Cardiac muscle cell (in vitro differentiated cells and primary cell): ENCODE measurements around the gene AGXT2. TPM values are rescaled to one million over a fixed set of nuclear protein-coding genes. Genes with fewer than 3 reads are reported as not detected.
"Not testable (repeated sequence)": the region's sequence is repeated elsewhere in the genome, so short reads cannot be mapped to it uniquely, and the experiment has no call there.

Experiments used
- DNase-seq, 2 donors: peaks; one replicate each; pipeline versions ENCODE4 v3.0.0 to v3.0.0-alpha.2; 2010 to 2017; ENCODE audit warnings: low read depth in 1 of 2, low spot score in 1 of 2
- H3K27ac ChIP-seq: fragments of 200-600 bp; sonication (generic); 2 replicates; pipeline ENCODE4 v1.5.1; 2016
- H3K27me3 ChIP-seq: fragments of 200-600 bp; sonication (generic); 2 replicates; pipeline ENCODE4 v1.6.0; 2016; ENCODE audit warnings: control low read depth
- H3K36me3 ChIP-seq: fragments of 200-600 bp; sonication (generic); 2 replicates; pipeline ENCODE4 v1.5.1; 2016; ENCODE audit warnings: control low read depth
- H3K4me1 ChIP-seq: fragments of 200-600 bp; sonication (generic); 2 replicates; pipeline ENCODE4 v1.8.1; 2017; ENCODE audit warnings: low read depth, mild to moderate bottlenecking, mixed run types
- H3K4me3 ChIP-seq: fragments of 200-600 bp; sonication (generic); 2 replicates; pipeline ENCODE4 v1.5.1; 2016; ENCODE audit warnings: mild to moderate bottlenecking
- H3K9me3 ChIP-seq: fragments of 200-600 bp; sonication (generic); 2 replicates; pipeline ENCODE4 v1.5.1; 2017; ENCODE audit warnings: low read depth, mild to moderate bottlenecking, control low read depth
- CTCF ChIP-seq: IDR thresholded peaks from 2 replicates; pipeline ENCODE4 v1.5.1; 2012; ENCODE audit warnings: low read depth, mild to moderate bottlenecking, low read length
- polyA plus RNA-seq: library from polyadenylated mRNA; unstranded; fragments of >200 nt; fragmentation: Nextera tagmentation; extraction: Ambion mirVana; gene quantifications from 2 replicates; pipeline ENCODE4 v1.2.1, GENCODE V29; 2016
- total RNA-seq: library from RNA; depleted of rRNA; stranded (reverse); fragments of >200 nt; gene quantifications from 2 replicates; pipeline ENCODE4 v1.2.3, GENCODE V29; 2016

The AGXT2 gene
- total and polyA plus RNA-seq, 2 experiments from 2014 or later = not detected

- no peak overlapping the region for H3K27ac ChIP-seq
- H3K4me3 ChIP-seq = no peak overlapping the region
- H3K9me3 ChIP-seq = no peaks in the 10 kb centered on the region
- no peak for DNase-seq
- no peaks in the 10 kb centered on the region for H3K27me3 ChIP-seq
- TF ChIP-seq CTCF = no peak
- H3K36me3 ChIP-seq = no peaks in the 10 kb centered on the region
- no peaks in the 10 kb centered on the region for H3K4me1 ChIP-seq
These were observed 64.9 kb downstream of the AGXT2 start for GRCh38 chr5:34982823-34983222.

- no peak for TF ChIP-seq CTCF
These were observed 69.1 kb downstream of the AGXT2 start for GRCh38 chr5:34978681-34979080.

GRCh38 chr5:34977934-34978613 lies 69.7 kb downstream of the AGXT2 start:
- no peaks in the 10 kb centered on the region for H3K27me3 ChIP-seq
- no peaks in the 10 kb centered on the region for H3K4me1 ChIP-seq
- TF ChIP-seq CTCF = no peak
- H3K36me3 ChIP-seq = no peaks in the 10 kb centered on the region
- DNase-seq = no peak
- H3K9me3 ChIP-seq = no peaks in the 10 kb centered on the region
- no peak overlapping the region for H3K4me3 ChIP-seq
- no peak overlapping the region for H3K27ac ChIP-seq

More at GRCh38 chr5:34978681-34979080, 69.1 kb downstream of the AGXT2 start:
- Histone ChIP-seq H3K27ac (no peak overlapping the region), H3K4me3 (no peak overlapping the region), H3K36me3 (no peaks in the 10 kb centered on the region), H3K27me3 (no peaks in the 10 kb centered on the region), H3K4me1 (no peaks in the 10 kb centered on the region), H3K9me3 (no peaks in the 10 kb centered on the region)
- no peak for DNase-seq

- no peak for TF ChIP-seq CTCF
- H3K9me3 ChIP-seq = no peaks in the 10 kb centered on the region
- DNase-seq = peak in 1 of 2 donors; percentile 13
- no peaks in the 10 kb centered on the region for H3K4me1 ChIP-seq
- H3K36me3 ChIP-seq = no peaks in the 10 kb centered on the region
- H3K4me3 ChIP-seq = no peak overlapping the region
- H3K27ac ChIP-seq = no peak overlapping the region
- no peaks in the 10 kb centered on the region for H3K27me3 ChIP-seq
These were observed 71.4 kb downstream of the AGXT2 start for GRCh38 chr5:34976347-34976746.

GRCh38 chr5:34971655-34972054 lies 76.1 kb downstream of the AGXT2 start:
- not testable (repeated sequence) for H3K36me3 ChIP-seq, DNase-seq, H3K27me3 ChIP-seq, H3K4me3 ChIP-seq, H3K4me1 ChIP-seq, H3K27ac ChIP-seq, H3K9me3 ChIP-seq

GRCh38 chr5:34970552-34970951 lies 77.2 kb downstream of the AGXT2 start:
- H3K4me3 ChIP-seq = no peak overlapping the region
- no peak for DNase-seq
- TF ChIP-seq CTCF = no peak
- no peak overlapping the region for H3K27ac ChIP-seq
- H3K27me3 ChIP-seq = no peaks in the 10 kb centered on the region
- no peaks in the 10 kb centered on the region for H3K9me3 ChIP-seq
- H3K4me1 ChIP-seq = no peaks in the 10 kb centered on the region
- H3K36me3 ChIP-seq = no peaks in the 10 kb centered on the region
